Measurements from ENCODE around the gene KNSTRN. TPM values are rescaled to one million over a fixed set of nuclear protein-coding genes. Genes with fewer than 3 reads are reported as not detected.

Gene KNSTRN
- total and polyA plus RNA-seq, 8 donors: 4.0 to 16.3 (median 12.5) TPM

- H3K27me3 ChIP-seq: no peaks in the 10 kb centered on the region
- H3K4me3 ChIP-seq: no peak overlapping the region
- TF ChIP-seq POLR2A (IDR thresholded peaks at IDR 0.05) (no peak), CTCF (IDR thresholded peaks at IDR 0.05) (no peak), POLR2AphosphoS5 (IDR thresholded peaks at IDR 0.05) (no peak), EP300 (IDR thresholded peaks at IDR 0.05) (no peak)
- H3K36me3 ChIP-seq: peaks cover 4 to 27% (median 22%) of the 10 kb centered on the region in 4 donors
- WGBS, 5 donors: 85 to 91% (median 87%) methylated on average over 7 to 13 of the region's 13 CpGs
- no peaks in the 10 kb centered on the region for H3K9me3 ChIP-seq
- intact Hi-C loops (cut with DNase I; ENCODE audit: low total_unique reads): no loop called here
- peaks cover 59 to 99% (median 83%) of the 10 kb centered on the region in 4 donors for H3K4me1 ChIP-seq
- peak in 1 of 2 donors; percentile 22 for DNase-seq
- H3K27ac ChIP-seq: peak overlapping the region in 4 of 5 donors; percentile 90 to 95 (median 92)
Observed at GRCh38 chr15:40335938-40336743, 46.4 kb upstream of the KNSTRN start.

- peak overlapping the region in 4 of 5 donors; percentile 90 to 95 (median 92) for H3K27ac ChIP-seq
- H3K4me1 ChIP-seq: peaks cover 62 to 100% (median 86%) of the 10 kb centered on the region in 4 donors
- whole genome bisulfite sequencing, 5 donors: 55 to 83% (median 74%) methylated on average over 5 of the region's 5 CpGs
- peaks cover 4 to 27% (median 22%) of the 10 kb centered on the region in 4 donors for H3K36me3 ChIP-seq
- no peak overlapping the region for H3K4me3 ChIP-seq
- no peaks in the 10 kb centered on the region for H3K9me3 ChIP-seq
- no peaks in the 10 kb centered on the region for H3K27me3 ChIP-seq
- TF ChIP-seq POLR2A (IDR thresholded peaks at IDR 0.05) (no peak), EP300 (IDR thresholded peaks at IDR 0.05) (no peak), POLR2AphosphoS5 (IDR thresholded peaks at IDR 0.05) (no peak), CTCF (IDR thresholded peaks at IDR 0.05) (no peak)
- DNase-seq: peak in 1 of 2 donors; percentile 16
- intact Hi-C loops (cut with DNase I; ENCODE audit: low total_unique reads): no loop called here
Observed at GRCh38 chr15:40336744-40337122, 45.8 kb upstream of the KNSTRN start.

- peak overlapping the region; percentile 7 to 18 (median 13) for H3K4me3 ChIP-seq
- H3K9me3 ChIP-seq: no peaks in the 10 kb centered on the region
- H3K27ac ChIP-seq: peak overlapping the region in 4 of 5 donors; percentile 90 to 95 (median 92)
- no peaks in the 10 kb centered on the region for H3K27me3 ChIP-seq
- peak in 1 of 2 donors; percentile 32 for DNase-seq
- peaks cover 64 to 100% (median 86%) of the 10 kb centered on the region in 4 donors for H3K4me1 ChIP-seq
- peaks cover 4 to 27% (median 22%) of the 10 kb centered on the region in 4 donors for H3K36me3 ChIP-seq
- intact Hi-C loops (cut with DNase I; ENCODE audit: low total_unique reads): no loop called here
- TF ChIP-seq EP300 (IDR thresholded peaks at IDR 0.05): no peak
- TF ChIP-seq CTCF (IDR thresholded peaks at IDR 0.05): no peak
- no peak for TF ChIP-seq POLR2A (IDR thresholded peaks at IDR 0.05)
- no peak for TF ChIP-seq POLR2AphosphoS5 (IDR thresholded peaks at IDR 0.05)
- WGBS, 5 donors: 44 to 76% (median 60%) methylated on average over 2 to 19 of the region's 19 CpGs
Observed at GRCh38 chr15:40337597-40337996, 44.9 kb upstream of the KNSTRN start.

- H3K4me1 ChIP-seq: peaks cover 70 to 100% (median 88%) of the 10 kb centered on the region in 4 donors
- WGBS, 5 donors: 44 to 56% (median 49%) methylated on average over 7 to 11 of the region's 11 CpGs
- DNase-seq: peak; percentile 74 to 92
Observed at GRCh38 chr15:40338041-40338657, 44.4 kb upstream of the KNSTRN start.

More at GRCh38 chr15:40338041-40338657, 44.4 kb upstream of the KNSTRN start:
- Histone ChIP-seq H3K4me3 (peak overlapping the region; percentile 11 to 49 (median 32)), H3K36me3 (peaks cover 4 to 27% (median 22%) of the 10 kb centered on the region in 4 donors), H3K27ac (peak overlapping the region in 4 of 5 donors; percentile 90 to 95 (median 92)), H3K9me3 (no peaks in the 10 kb centered on the region), H3K27me3 (no peaks in the 10 kb centered on the region)
- TF ChIP-seq EP300 (IDR thresholded peaks at IDR 0.05): no peak
- no peak for TF ChIP-seq POLR2A (IDR thresholded peaks at IDR 0.05)
- no peak for TF ChIP-seq POLR2AphosphoS5 (IDR thresholded peaks at IDR 0.05)
- peak in 5 of 7 experiments; percentile 42 to 70 (median 58) for TF ChIP-seq CTCF (IDR thresholded peaks at IDR 0.05)
- intact Hi-C loops (cut with DNase I; ENCODE audit: low total_unique reads): no loop called here

Measured in stomach (tissue), 9 donors.